Activated CD8-positive, alpha-beta memory T cell treated with anti-CD3 and anti-CD28 coated beads, Interleukin-2, amount 50 U/mL, for 48 hours (primary cell): Measurements from ENCODE around the gene METRNL.
"Not testable (repeated sequence)": the region's sequence is repeated elsewhere in the genome, so short reads cannot be mapped to it uniquely, and the experiment has no call there.

Experiments
- DNase-seq: peaks from one replicate; pipeline ENCODE4 v3.0.0-alpha.2; 2020

METRNL gene

GRCh38 chr17:83125515-83126274, 46.3 kb downstream of the METRNL start:
- peak; percentile 56 for DNase-seq

GRCh38 chr17:83126275-83126811, 46.9 kb downstream of the METRNL start:
- DNase-seq: peak; percentile 35

- no peak for DNase-seq
Measured at GRCh38 chr17:83127431-83128160, 48.2 kb downstream of the METRNL start.

GRCh38 chr17:83128306-83129240, 49.2 kb downstream of the METRNL start:
- no peak for DNase-seq

GRCh38 chr17:83129676-83130075, 50.3 kb downstream of the METRNL start:
- DNase-seq: no peak

- DNase-seq: no peak
Measured at GRCh38 chr17:83131401-83132011, 52.1 kb downstream of the METRNL start.

- DNase-seq: no peak
Measured at GRCh38 chr17:83132251-83133081, 53.1 kb downstream of the METRNL start.

- peak; percentile 40 for DNase-seq
Measured at GRCh38 chr17:83133302-83134121, 54.1 kb downstream of the METRNL start.

- not testable (repeated sequence) for DNase-seq
Measured at GRCh38 chr17:83134456-83134855, 55.0 kb downstream of the METRNL start.

- peak; percentile 36 for DNase-seq
Measured at GRCh38 chr17:83135692-83136091, 56.3 kb downstream of the METRNL start.

GRCh38 chr17:83136156-83136555, 56.7 kb downstream of the METRNL start:
- peak; percentile 18 for DNase-seq

- DNase-seq: peak; percentile 34
Measured at GRCh38 chr17:83136931-83137330, 57.5 kb downstream of the METRNL start.

- DNase-seq: peak; percentile 29
Measured at GRCh38 chr17:83137523-83137922, 58.1 kb downstream of the METRNL start.

- DNase-seq: peak; percentile 10
Measured at GRCh38 chr17:83138820-83139219, 59.4 kb downstream of the METRNL start.

GRCh38 chr17:83139541-83140248, 60.3 kb downstream of the METRNL start:
- DNase-seq: peak; percentile 40

- DNase-seq: peak; percentile 20
Measured at GRCh38 chr17:83140249-83140566, 60.8 kb downstream of the METRNL start.

- DNase-seq: no peak
Measured at GRCh38 chr17:83142619-83143018, 63.2 kb downstream of the METRNL start.

- peak; percentile 44 for DNase-seq
Measured at GRCh38 chr17:83143817-83144231, 64.4 kb downstream of the METRNL start.
